GM21576 (cell line): ENCODE data around the gene PDK2.

Source experiments
- ATAC-seq: cut with Tn5 transposase; IDR thresholded peaks from one replicate; pipeline ENCODE4 v1.9.1; 2021; ENCODE audit warnings: mild to moderate bottlenecking, moderate library complexity; ENCODE audit not compliant: unreplicated experiment

Gene PDK2

DNA sequence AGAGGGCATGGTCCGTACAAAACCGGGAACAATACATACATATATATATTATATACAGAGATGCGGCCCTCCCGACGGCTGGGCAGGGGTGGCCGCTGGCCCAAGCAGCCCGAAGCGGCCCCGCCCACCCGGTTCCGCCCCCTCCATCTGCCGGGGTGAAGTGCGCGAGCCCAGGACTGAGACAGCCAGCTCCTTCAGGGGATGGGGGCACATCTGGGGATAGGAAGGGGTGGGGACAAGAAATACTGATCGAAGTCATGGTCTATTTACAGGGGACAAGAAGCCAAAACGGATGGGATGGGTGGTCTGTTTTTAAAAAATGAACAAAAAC, 38.6 kb downstream of the PDK2 start:
- no peak for ATAC-seq

DNA sequence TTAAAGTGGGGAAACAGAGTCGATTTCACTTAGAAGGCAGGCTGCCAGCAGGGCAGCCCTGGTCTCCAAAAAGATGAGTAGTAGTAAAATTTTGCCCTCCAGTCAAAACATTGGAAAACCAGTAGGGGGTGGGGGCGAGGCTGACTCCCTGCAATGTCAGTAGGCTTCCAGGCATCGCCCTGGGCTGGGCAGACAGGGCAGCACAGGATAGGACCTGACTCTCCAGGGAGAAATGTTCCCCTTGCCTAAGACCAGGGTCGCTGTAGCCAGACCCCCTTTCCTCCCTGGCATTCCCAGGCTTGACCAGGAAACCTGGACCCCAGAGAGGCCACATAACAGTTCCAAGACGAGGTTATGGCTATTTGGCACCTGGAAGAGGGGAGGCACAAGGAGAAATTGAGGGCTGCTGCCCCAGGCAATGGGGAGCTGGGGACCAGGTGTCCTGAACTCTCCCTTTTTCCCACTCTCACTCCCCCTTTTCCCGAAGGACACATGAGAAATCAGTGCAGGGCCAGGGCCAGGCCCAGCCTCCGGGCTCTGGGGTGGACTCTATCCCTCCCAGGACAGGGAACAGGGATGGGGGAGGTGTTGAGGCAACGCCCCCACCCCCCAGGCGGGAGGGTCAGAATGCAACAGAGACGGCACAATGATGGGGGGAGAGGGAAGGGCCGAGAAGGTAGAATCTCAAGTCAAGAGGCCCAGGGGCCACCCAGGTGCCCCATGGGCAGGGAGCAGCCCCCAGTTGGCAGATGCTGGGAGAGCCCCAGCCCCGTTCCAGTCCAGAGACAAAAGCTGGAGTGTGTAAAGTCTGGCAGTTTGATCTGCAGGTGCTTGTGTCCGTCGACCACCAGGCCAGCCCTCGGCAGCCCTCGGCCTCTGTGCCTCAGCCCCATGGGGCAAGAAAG, 39.3 kb downstream of the PDK2 start:
- ATAC-seq: no peak

DNA sequence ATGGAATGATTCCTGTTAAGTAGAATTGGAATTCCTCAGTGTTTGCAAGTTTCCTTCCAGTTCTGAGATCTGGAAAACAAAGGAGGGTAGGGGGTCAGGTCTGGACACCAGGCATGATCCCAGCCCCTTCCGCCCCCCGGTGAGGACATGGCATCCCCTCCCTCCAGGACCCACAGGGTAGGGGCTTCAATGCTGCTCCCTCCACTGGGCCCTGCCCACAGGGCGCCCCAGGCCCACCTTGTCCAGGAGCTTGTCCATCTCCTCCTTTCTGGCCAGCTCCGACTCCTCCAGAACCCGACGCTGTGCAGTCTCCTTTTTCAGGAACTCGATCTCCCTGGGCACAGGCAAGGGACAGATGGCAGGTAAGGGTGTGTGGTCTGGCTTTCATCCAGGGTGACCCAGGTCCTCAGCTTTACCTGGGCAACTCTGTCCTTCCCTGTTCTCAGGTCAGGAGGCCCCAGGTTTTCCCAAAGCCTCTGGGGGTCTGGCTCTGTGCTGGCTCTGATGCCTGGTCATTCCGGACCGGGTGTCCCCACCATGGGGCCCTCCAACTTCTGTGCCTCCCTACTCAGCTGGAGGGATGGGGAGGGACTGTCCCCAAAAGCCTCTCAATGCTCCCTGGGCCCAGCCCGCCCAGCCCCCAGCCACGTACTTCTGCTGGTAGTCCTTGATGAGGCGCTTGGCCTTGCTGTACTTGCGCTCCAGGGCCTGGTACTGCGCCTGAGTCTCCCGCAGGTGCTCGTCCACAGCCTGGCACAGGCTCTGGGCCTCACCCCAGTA, 40.4 kb downstream of the PDK2 start:
- no peak for ATAC-seq

DNA sequence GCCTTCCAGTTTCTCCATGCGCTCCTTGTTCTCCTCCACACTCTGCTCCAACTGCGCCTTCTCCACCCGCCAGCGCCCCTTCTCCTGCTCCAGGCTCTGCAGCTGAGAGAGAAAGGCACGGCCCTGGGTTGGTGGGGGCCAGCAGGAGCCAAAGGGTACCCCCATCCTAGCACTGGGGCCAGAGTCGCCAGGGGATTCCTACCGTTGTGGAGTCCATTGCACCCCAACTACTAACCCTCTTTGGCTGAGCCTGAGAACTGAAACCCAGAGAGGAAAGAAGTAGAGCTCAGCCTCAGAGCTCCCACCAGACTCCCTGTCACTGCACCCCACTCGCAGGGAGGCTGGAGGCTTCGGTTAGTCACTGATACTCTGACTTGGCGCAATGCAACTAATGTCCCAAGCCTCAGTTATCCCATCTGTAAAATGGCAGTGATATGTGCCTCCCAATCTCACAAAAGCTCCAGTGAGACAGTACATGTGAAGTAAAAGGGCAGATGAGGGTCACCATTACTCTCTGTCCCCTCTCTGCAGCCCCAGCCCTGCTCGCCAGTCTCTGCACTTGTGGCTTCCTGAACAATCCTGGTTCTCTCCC, 41.0 kb downstream of the PDK2 start:
- no peak for ATAC-seq

DNA sequence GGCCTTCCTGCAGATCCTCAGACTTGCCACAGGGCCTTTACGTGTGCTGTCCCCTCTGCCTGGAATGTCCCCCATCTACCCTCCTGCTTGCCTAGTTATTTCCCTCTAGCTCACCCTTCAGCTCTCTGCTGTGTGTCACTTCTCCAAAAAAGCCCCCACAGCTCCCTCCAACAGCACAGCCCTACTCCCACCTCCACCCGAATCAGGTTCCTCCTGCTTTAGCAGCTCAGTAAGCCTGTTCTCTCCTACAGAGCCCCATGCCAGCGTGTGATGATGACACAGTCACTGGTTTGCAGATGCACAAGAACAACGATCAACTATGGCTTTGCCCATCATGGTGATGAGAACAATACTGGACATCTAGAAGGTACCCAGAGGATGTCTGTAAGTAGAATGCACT, 41.9 kb downstream of the PDK2 start:
- ATAC-seq: no peak

DNA sequence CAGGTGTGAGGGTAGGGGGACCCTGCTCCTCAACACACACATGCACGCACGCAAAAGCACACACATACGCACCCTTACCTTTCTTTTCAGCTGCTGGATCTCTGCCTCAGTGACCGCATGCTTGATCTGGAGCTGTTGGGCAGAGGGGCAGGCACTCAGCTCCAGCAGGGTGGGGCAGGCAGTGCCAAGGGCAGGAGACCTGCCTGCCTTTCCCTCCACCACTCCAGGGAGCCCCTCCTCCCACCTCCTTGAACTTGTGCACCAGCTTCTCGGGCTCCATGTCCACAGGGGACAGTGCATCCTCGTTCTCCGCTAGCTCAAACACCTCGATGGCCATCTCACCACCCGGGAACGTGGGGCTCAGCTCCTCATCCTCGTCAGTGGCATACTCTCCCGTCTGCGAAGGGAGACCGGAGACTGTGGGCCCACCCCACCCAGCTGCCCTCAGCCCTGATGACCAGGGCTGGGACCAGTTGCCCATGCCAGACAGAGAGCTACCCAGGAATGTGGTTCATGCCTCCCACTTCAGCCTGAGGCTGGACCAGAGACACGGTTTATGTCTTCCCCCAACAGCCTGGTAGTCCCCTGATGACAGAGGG, 44.1 kb downstream of the PDK2 start:
- no peak for ATAC-seq

DNA sequence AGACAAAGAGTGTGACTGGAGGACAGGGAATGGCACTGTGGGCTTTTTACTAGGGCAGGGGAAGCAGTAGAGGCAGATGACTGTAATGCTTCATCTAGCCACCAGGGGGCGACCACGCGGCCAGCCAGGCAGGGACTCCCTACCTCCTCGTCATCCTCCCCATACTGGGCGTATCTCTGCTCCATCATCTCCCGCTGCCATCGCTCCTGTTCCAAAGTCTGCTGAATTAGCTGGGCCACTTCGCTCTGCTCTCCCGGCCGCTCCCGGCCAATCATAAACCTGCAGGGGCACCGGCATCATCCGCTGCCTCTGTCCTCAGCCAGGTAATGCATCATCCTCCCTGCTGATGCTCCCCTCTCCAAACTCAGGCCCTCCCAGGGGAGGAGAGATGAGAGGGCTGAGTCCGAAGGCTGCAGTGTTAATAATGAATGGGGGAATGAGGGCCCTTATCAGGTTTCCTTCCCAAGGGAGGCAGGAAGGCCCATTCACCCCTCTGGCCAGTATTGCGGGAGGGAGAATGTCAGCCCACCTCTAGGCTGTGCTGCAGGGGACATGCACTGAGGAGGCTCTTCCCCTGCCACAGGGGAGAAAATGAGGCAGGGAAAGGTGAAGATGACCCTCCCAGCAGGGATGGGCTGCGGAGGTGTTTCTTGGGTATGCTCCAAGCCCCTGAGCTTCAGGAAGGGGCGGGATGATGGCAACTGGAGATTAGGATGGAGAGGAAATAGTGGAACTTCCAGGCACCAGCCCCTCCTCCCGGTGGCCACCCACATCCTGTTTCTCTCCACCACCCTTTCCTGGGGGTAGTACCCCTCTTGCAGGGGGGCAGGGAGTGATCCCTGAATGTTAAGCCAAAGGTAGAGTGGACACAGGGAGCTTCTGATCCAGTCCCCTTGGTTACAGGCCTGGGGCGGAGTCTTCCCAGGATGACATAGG, 45.1 kb downstream of the PDK2 start:
- ATAC-seq: peak; percentile 49

DNA sequence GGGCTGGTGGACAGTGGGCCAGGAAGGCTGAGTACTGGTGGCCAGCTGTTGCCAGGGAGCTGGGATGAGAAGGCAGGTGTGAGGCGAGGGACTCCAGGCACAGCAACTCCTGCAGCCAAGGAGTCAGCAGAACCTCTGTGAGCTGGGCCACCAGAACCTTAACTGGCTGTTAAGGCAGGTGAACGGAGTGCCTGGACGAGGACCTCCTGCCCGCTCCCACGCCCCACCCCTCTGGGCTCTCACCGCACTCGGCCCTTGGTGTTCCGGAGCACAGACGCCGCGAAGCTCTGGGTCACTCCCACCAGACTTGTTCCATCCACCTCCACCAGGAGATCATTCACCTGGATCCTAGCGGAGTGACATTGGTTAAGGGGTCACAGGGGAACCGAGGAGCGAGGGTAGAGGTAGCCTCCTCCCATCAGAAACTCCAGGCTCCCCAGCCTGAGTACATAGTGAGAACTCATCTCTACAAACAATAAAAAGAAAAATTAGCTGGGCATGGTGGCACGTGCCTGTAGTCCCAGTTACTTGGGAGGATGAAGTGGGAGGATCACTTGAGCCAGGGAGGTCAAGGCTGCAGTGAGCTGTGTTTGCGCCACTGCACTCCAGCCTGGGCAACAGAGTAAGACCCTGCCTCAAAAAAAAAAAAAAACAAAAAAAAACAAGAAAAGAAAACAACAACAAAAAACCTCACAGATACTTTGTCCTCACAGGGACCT, 46.0 kb downstream of the PDK2 start:
- no peak for ATAC-seq

DNA sequence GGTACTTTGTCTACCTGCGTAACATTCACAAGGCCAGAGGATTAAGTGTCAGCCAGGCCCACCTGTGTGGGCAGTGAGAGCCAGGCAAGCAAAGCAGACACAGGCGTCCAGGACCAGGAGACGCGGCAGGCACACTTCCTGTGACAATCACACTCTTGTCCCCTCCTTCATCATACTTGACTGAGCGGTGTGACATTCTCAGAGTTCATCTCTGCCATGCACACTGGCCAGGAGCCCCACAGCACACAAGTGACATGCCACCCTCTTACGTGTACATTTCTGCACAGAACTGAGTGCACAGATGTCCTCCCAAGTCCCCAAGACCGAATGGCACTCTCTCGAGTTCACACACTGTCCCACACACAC, 46.6 kb downstream of the PDK2 start:
- ATAC-seq: no peak

DNA sequence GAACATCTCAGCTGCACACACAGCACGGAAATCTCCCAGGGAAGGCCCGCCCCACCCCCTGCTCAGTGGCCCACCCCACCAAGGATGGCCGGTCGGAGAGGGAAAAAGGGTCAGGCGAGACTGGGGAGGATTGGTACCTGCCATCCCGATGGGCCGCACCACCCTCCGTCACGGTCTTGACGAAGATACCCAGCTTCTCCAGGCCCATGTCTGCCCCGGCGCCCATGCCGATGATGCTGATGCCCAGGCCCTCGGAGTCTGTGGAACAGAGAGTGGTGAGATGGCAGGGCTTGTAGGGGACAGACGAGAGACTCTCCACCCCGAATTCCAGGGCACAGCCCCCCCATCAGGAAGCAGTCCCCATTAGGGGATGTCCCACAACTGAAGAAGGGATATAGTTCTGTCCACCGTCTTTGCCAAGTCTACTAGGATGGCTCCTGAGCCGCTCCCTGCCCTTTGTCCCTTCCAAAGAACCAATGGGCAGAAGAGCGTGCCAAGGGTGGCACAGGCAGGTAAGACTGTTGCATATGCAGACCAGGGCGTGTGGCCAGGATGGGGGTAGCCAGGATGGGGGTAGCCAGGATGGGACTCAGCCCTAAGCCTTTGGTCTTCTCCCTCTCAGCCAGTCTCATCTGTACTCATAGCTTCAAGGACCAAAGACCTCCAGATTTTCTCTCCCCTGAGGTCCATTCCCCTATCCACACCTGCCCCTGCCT, 48.5 kb downstream of the PDK2 start:
- no peak for ATAC-seq

DNA sequence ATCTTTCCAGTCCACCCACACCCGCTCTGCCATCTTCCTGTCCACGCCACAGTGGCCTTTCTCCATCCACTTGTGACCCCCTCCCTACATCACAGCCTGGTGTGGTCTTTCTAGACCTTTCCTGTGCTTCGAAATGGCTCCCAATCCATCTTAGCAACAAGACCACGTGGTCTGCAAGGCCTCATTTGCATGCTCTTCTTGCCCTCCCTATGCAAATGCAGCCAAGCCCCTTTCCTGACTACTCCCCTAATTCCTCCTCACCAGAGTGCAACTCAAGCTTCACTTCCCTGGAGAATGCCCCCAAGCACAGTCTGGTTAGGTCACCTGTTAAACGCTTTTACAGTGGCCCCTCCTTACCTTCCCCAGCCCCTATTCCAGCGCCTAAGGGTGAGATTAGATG, 49.2 kb downstream of the PDK2 start:
- no peak for ATAC-seq

DNA sequence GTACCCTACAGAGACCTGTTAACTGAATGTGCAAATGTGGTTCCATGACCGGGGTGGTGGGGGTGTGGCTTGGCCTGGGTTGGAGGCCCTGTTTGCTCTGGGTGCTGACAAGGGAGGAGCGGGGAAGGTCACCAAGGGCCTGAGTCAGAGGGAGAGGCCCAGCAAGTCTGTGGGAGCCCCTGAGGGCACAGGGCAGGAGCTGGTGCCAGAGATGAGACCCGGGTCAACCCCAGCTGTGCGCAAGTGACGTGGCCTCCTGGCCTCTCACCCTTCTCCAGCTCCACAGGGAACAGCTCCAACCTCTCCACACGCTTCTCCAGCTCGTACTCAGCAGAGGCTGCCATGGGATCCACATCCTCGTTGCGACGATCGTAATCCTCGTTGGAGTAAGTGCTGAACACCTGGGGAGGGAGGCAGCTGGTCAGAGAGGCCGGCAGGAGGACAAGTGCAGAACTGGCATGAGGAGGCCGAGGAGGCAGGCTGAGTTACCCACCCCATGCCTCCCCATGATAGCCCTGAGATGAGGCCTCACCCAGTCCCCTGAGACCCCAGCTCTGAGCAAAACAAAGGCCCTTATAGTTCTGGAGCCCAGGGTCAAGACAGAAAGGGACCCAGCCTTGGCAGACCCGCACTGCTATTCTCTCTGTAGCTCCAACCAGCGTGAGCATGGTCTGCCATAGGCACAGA, 49.8 kb downstream of the PDK2 start:
- ATAC-seq: no peak

DNA sequence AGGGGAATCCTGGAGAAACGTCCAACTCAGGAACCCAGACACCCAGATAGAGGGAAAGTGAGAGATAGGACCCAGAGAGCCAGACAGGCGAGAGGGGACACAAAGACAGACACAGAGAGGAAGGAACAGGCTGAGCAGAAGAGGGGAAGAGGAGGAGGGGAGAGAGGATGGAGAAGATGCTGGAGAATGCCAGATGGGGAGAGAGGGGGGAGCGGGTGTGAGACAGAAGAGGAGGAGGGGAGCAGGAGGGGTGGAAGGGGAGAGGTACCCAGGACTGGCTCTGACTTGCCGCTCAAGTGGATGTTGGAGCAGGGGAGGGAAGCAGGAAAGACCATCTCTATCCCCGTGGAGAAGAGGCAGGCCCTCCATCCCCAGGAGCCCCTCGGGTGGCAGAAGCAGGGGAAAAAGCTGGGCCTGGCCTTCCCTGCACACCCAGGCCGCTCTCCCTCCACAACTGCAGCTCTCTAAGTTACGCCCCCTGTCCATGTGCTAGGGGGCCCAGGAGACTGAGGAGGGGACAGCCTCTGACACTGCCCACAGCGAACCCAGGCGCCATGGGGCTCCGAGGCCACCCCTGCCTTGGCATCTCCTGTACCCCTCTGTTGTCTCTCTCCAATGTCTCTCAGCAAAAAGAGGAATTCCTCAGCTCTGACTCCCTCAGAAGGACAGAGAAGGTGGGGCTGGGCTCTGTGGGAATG, 50.5 kb downstream of the PDK2 start:
- ATAC-seq: no peak

DNA sequence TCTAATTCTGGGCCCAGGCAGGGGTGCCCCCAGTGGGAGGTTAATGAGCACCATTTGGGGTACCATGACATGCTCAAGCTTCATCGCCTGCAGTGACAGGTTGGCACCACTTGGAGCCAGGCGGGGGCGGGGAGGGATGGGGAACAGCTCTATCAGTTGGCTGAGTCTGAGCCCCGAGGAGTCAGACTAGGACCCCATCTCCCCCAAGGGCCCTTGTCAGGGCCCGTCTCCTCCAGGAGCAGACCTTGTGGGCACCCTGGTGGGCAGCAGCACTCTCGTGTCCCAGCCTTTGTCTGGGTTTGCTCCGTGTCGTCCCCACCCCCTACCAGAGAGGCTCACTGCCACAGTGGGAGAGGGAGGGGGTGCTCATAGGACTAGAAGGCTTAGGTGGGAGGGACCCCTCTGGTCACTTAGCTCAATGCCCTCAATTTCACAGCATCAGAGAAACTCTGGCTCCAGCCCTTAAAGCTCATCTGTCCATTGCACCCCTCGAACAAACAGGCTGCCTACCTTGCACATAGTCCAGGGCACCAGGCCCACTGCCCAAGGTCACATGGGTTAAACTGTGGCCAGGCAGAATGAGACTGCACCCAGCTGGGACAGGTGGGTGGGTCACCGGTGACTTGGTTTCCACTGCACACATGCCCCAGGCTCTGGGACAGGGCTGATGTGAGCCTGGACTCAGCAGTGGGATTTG, 51.2 kb downstream of the PDK2 start:
- ATAC-seq: no peak

DNA sequence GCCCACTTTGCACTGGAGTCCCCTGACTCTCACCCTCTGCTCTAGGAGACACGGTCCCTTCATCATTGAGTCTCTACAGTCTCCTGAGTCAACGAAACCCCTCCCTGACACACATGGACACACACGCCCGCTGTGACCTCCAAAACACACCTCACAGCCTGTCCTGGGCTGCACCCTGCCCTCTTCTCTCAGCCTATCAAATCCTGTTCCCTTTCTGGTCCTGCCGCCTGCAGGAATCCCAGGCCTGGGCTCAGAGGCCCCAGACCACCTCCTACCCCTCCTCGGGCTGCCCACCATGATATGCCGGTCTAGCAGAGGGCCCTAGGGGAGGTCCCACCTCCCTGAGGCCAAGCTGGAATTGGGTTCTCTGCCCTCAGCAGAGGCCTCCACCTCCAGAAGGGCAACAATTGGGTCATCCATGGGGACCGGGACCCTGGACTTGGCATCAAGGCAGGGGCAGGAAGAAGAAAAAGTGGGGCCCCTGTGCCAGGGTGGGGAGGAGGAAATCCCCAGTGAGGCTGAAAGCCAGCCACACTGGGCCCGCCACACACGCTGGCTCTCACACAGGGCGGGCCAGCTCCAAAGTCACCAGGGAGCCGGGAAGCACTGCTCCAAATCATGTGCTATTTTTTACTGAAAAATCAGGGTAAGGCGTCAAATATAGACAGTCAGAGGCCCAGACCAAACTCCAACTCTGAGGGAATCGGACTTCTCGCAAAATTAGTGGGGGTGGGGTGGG, 51.9 kb downstream of the PDK2 start:
- no peak for ATAC-seq

DNA sequence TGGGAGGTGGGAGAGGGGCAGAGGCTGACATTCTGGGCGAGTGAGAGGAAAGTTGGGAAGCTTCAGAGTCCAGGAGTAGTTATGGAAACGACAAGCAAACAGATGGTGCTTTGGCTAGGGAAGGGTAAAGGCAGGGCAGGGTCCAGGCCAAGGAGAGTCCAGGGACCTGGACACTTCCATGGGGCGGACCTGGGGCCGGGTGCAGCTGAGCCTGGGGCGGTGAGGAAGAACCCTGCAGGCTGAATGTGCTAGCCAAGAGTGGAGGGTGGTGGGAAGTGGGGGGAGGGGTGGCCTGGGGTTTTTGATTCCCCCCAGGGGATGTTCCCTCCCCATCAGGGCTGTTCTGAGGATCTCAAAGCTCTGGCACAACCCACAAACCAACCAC, 52.7 kb downstream of the PDK2 start:
- ATAC-seq: no peak
